H9 (cell line): Measurements from ENCODE around the gene SDK2. TPM values are rescaled to one million over a fixed set of nuclear protein-coding genes. Genes with fewer than 3 reads are reported as not detected.

Experiments used
- DNase-seq: peaks from one replicate; pipeline ENCODE4 v3.0.0-alpha.2; 2017
- H2AFZ ChIP-seq: one replicate; pipeline ENCODE4 v1.6.1; 2013; ENCODE audit warnings: mild to moderate bottlenecking, low read length, control low read depth, moderate library complexity
- H2AK5ac ChIP-seq: 2 replicates; pipeline ENCODE4 v1.6.1; 2013; ENCODE audit warnings: low read length, control low read depth, mixed read lengths; ENCODE audit not compliant: insufficient read length
- H2BK120ac ChIP-seq: one replicate; pipeline ENCODE4 v1.6.1; 2013; ENCODE audit warnings: low read depth, mild to moderate bottlenecking, low read length, control low read depth, inconsistent platforms; ENCODE audit not compliant: poor library complexity, severe bottlenecking
- H2BK12ac ChIP-seq: 2 replicates; pipeline ENCODE4 v1.6.1; 2013; ENCODE audit warnings: low read length, control low read depth, mixed read lengths, low read depth; ENCODE audit not compliant: insufficient read length
- H2BK15ac ChIP-seq: 2 replicates; pipeline ENCODE4 v1.6.1; 2013; ENCODE audit warnings: low read depth, low read length, control low read depth
- H2BK20ac ChIP-seq: one replicate; pipeline ENCODE4 v1.6.1; 2013; ENCODE audit warnings: low read depth, mild to moderate bottlenecking, low read length, control low read depth, inconsistent platforms; ENCODE audit not compliant: poor library complexity, severe bottlenecking
- H2BK5ac ChIP-seq: 2 replicates; pipeline ENCODE4 v1.6.1; 2013; ENCODE audit warnings: low read length, control low read depth, mixed read lengths; ENCODE audit not compliant: insufficient read length
- H3K14ac ChIP-seq: 2 replicates; pipeline ENCODE4 v1.6.1; 2013; ENCODE audit warnings: low read length, control low read depth; ENCODE audit not compliant: insufficient read depth
- H3K18ac ChIP-seq: 2 replicates; pipeline ENCODE4 v1.6.1; 2013; ENCODE audit warnings: low read depth, mild to moderate bottlenecking, mixed read lengths, low read length, control low read depth; ENCODE audit not compliant: insufficient read length
- H3K23ac ChIP-seq: 2 replicates; pipeline ENCODE4 v1.6.1; 2013; ENCODE audit warnings: low read length, control low read depth, mixed read lengths, low read depth; ENCODE audit not compliant: insufficient read length
- H3K23me2 ChIP-seq: 2 replicates; pipeline ENCODE4 v1.6.1; 2013; ENCODE audit warnings: low read depth, mild to moderate bottlenecking, mixed read lengths, low read length, control low read depth; ENCODE audit not compliant: insufficient read length, poor library complexity, severe bottlenecking
- H3K27ac ChIP-seq: 2 replicates; pipeline ENCODE4 v1.5.1; 2013; ENCODE audit warnings: low read length, control low read depth, mixed read lengths, low read depth; ENCODE audit not compliant: insufficient read length
- H3K27me3 ChIP-seq: 2 replicates; pipeline ENCODE4 v1.6.1; 2013; ENCODE audit warnings: low read length, control low read depth, inconsistent platforms; ENCODE audit not compliant: insufficient read depth
- H3K4ac ChIP-seq: 2 replicates; pipeline ENCODE4 v1.6.1; 2013; ENCODE audit warnings: low read depth, mild to moderate bottlenecking, control low read depth, inconsistent platforms, low read length, moderate library complexity
- H3K4me1 ChIP-seq: 2 replicates; pipeline ENCODE4 v1.6.1; 2013; ENCODE audit warnings: low read length, control low read depth, inconsistent platforms; ENCODE audit not compliant: insufficient read depth
- H3K4me2 ChIP-seq: 2 replicates; pipeline ENCODE4 v1.6.1; 2013; ENCODE audit warnings: low read length, control low read depth, mixed read lengths; ENCODE audit not compliant: insufficient read length, insufficient read depth
- H3K56ac ChIP-seq: 2 replicates; pipeline ENCODE4 v1.6.1; 2013; ENCODE audit warnings: low read depth, mild to moderate bottlenecking, mixed read lengths, low read length, control low read depth; ENCODE audit not compliant: insufficient read length
- H3K79me1 ChIP-seq: 2 replicates; pipeline ENCODE4 v1.6.1; 2013; ENCODE audit warnings: low read depth, mild to moderate bottlenecking, moderate library complexity, low read length, control low read depth, inconsistent platforms; ENCODE audit not compliant: insufficient read depth, poor library complexity, severe bottlenecking
- H3K79me2 ChIP-seq: 2 replicates; pipeline ENCODE4 v1.6.1; 2013; ENCODE audit warnings: low read length, control low read depth, inconsistent platforms; ENCODE audit not compliant: insufficient read depth
- H3K9ac ChIP-seq: 2 replicates; pipeline ENCODE4 v1.6.1; 2013; ENCODE audit warnings: low read length, control low read depth, mixed read lengths; ENCODE audit not compliant: insufficient read length; ENCODE audit errors: extremely low read depth
- H3K9me3 ChIP-seq: one replicate; pipeline ENCODE4 v1.6.1; 2013; ENCODE audit warnings: low read depth, low read length, inconsistent platforms; ENCODE audit not compliant: control insufficient read depth
- H3T11ph ChIP-seq: one replicate; pipeline ENCODE4 v1.6.1; 2013; ENCODE audit warnings: mild to moderate bottlenecking, low read length, control low read depth, inconsistent platforms
- H4K20me1 ChIP-seq: one replicate; pipeline ENCODE4 v1.6.1; 2013; ENCODE audit not compliant: control insufficient read depth, insufficient read length, insufficient read depth
- H4K5ac ChIP-seq: 2 replicates; pipeline ENCODE4 v1.6.1; 2013; ENCODE audit warnings: low read depth, mild to moderate bottlenecking, mixed read lengths, low read length, control low read depth; ENCODE audit not compliant: insufficient read length
- H4K8ac ChIP-seq: replicated peaks from 2 replicates; pipeline ENCODE4 v1.6.1; 2013; ENCODE audit warnings: low read length, control low read depth, mixed read lengths, low read depth; ENCODE audit not compliant: insufficient read length
- H4K91ac ChIP-seq: 2 replicates; pipeline ENCODE4 v1.6.1; 2013; ENCODE audit warnings: low read depth, mild to moderate bottlenecking, moderate library complexity, mixed read lengths, low read length, control low read depth; ENCODE audit not compliant: insufficient read length
- H3K27ac Mint-ChIP-seq, 3 experiments: 2 replicates in 2 of 3; 3 replicates in 1 of 3; pipeline ENCODE4 v1.8.0; 2020 to 2021; ENCODE audit warnings: mixed read lengths in 3 of 3, mild to moderate bottlenecking in 1 of 3, moderate library complexity in 1 of 3
- H3K27me3 Mint-ChIP-seq: 2 replicates; pipeline ENCODE4 v1.8.0; 2021; ENCODE audit warnings: low read depth, mild to moderate bottlenecking, moderate library complexity, mixed read lengths
- H3K36me3 Mint-ChIP-seq, 3 experiments: 2 replicates in 2 of 3; 3 replicates in 1 of 3; pipeline ENCODE4 v1.8.0; 2020 to 2021; ENCODE audit warnings: low read depth in 3 of 3, mixed read lengths in 3 of 3; ENCODE audit not compliant: insufficient read depth in 1 of 3
- H3K4me1 Mint-ChIP-seq, 2 experiments: 2 replicates each; pipeline ENCODE4 v1.8.0; 2020; ENCODE audit warnings: mixed read lengths in 2 of 2
- H3K4me3 Mint-ChIP-seq, 2 experiments: 2 replicates in 1 of 2; 3 replicates in 1 of 2; pipeline ENCODE4 v1.8.0; 2020 to 2021; ENCODE audit warnings: mild to moderate bottlenecking in 2 of 2, mixed read lengths in 2 of 2, moderate library complexity in 1 of 2
- H3K9me3 Mint-ChIP-seq, 2 experiments: 2 replicates in 1 of 2; 3 replicates in 1 of 2; pipeline ENCODE4 v1.8.0; 2020; ENCODE audit warnings: mild to moderate bottlenecking in 2 of 2, mixed read lengths in 2 of 2, moderate library complexity in 1 of 2
- WGBS: extraction: QIAGEN DNeasy Blood & Tissue Kit; methylation state at CpG from one replicate; pipeline ENCODE4 v1.1.7; 2013; ENCODE audit warnings: missing lambda C conversion rate, low lambda C conversion rate, mixed read lengths; ENCODE audit not compliant: insufficient read length; ENCODE audit errors: extremely low coverage; 5-methylcytosine and 5-hydroxymethylcytosine counted together
- total RNA-seq: library from RNA; stranded (reverse); gene quantifications from 2 replicates; pipeline ENCODE4 v1.2.1, GENCODE V29; 2021
- TF ChIP-seq, protein P1 (sequence below): fragments of 200-600 bp; sonication (generic); conservative IDR thresholded peaks from 3 replicates; pipeline ENCODE4 v1.8.0; 2021; ENCODE audit warnings: antibody characterized with exemption, mild to moderate bottlenecking

Gene SDK2
- total RNA-seq, 1 experiment from 2014 or later = 9.1 TPM

DNA sequence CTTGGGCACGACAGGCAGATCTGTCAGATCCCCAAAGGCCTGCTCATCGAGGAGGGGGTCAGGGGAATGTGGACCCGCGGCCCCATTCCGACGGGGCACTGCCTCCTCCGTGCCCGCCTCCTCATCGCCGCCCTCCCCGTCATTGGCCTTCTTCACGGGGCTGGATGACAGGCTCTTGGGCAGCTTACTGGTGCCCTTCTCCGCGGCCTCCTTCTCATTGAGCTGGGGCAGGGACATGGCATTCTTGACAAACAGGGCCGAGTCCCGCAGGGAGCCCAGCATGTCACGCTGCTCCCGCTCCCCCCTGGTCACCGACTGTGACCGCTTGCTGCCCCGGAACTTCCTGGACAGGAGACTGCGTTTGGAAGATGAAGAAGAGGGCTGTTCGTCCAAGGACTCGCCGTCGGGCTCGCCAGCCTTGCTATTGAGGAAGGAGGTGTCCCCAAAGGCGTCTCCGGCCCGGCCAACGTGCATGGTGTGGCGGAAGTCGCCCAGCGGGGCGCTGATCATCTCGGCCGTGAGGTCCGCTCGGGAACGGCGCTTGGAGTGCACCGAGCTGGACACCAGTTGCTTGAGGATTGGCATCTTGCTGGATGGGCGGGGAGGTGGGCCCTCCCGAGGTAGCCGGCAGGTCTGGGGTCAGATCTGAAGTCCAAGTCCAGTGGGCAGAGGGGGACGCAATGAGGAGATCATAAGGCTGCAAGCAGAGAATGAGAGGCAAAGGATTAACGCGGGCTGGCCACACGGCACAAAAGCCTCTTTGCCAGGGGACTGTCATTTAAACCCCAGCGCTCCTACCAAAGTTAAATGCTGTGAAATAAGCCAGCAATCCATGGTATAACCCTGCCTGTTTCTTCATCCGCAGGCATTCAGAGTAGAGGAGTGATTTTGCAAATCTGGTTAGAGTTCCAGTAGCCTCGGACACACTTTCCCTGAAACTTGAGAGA is 358.1 kb downstream of the SDK2 start:
- Mint-ChIP-seq H3K4me3 (no peak overlapping the region), H3K9me3 (no peaks in the 10 kb centered on the region), H3K4me1 (peaks cover 37 to 48% of the 10 kb centered on the region in 2 experiments), H3K36me3 (peaks cover 2 to 9% (median 7%) of the 10 kb centered on the region in 3 experiments; a peak in 6 of 7 replicates), H3K27ac (peak overlapping the region in 2 of 3 experiments; percentile 56 to 86; a peak in 3 of 7 replicates), H3K27me3 (no peaks in the 10 kb centered on the region)
- no peak overlapping the region for H3K23ac ChIP-seq
- H3K23me2 ChIP-seq = no peaks in the 10 kb centered on the region
- H4K5ac ChIP-seq = no peak overlapping the region
- no peak overlapping the region for H2BK15ac ChIP-seq
- no peak overlapping the region for H3K27ac ChIP-seq
- peaks cover 3% of the 10 kb centered on the region; the same call in 1 of the 2 replicates for H3K4me1 ChIP-seq
- no peak overlapping the region for H3K56ac ChIP-seq
- no peak overlapping the region for H2BK20ac ChIP-seq
- H2BK5ac ChIP-seq = no peak overlapping the region
- H3K4me2 ChIP-seq = no peak overlapping the region
- H3K27me3 ChIP-seq = no peaks in the 10 kb centered on the region
- H2BK12ac ChIP-seq = no peak overlapping the region
- no peak overlapping the region for H2AK5ac ChIP-seq
- DNase-seq = no peak
- H3T11ph ChIP-seq = no peak overlapping the region
- no peak overlapping the region for H4K8ac ChIP-seq
- no peak overlapping the region for H3K18ac ChIP-seq
- no peak overlapping the region for H4K91ac ChIP-seq
- no CpG with 5 or more reads among the region's 52 CpGs for WGBS
- H3K79me2 ChIP-seq = no peaks in the 10 kb centered on the region
- H2BK120ac ChIP-seq = no peak overlapping the region
- H3K4ac ChIP-seq = no peak overlapping the region
- TF ChIP-seq, protein P1, sequence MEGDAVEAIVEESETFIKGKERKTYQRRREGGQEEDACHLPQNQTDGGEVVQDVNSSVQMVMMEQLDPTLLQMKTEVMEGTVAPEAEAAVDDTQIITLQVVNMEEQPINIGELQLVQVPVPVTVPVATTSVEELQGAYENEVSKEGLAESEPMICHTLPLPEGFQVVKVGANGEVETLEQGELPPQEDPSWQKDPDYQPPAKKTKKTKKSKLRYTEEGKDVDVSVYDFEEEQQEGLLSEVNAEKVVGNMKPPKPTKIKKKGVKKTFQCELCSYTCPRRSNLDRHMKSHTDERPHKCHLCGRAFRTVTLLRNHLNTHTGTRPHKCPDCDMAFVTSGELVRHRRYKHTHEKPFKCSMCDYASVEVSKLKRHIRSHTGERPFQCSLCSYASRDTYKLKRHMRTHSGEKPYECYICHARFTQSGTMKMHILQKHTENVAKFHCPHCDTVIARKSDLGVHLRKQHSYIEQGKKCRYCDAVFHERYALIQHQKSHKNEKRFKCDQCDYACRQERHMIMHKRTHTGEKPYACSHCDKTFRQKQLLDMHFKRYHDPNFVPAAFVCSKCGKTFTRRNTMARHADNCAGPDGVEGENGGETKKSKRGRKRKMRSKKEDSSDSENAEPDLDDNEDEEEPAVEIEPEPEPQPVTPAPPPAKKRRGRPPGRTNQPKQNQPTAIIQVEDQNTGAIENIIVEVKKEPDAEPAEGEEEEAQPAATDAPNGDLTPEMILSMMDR = no peak
- no peaks in the 10 kb centered on the region for H3K79me1 ChIP-seq
- no peaks in the 10 kb centered on the region for H3K9me3 ChIP-seq
- no peaks in the 10 kb centered on the region for H4K20me1 ChIP-seq
- no peak overlapping the region for H2AFZ ChIP-seq
- no peak overlapping the region; the same call in 1 of the 2 replicates for H3K14ac ChIP-seq
- no peak overlapping the region for H3K9ac ChIP-seq
